ENCODE data around the gene STRIP2.
"Not testable (repeated sequence)": the region's sequence is repeated elsewhere in the genome, so short reads cannot be mapped to it uniquely, and the experiment has no call there.

STRIP2 gene

DNA sequence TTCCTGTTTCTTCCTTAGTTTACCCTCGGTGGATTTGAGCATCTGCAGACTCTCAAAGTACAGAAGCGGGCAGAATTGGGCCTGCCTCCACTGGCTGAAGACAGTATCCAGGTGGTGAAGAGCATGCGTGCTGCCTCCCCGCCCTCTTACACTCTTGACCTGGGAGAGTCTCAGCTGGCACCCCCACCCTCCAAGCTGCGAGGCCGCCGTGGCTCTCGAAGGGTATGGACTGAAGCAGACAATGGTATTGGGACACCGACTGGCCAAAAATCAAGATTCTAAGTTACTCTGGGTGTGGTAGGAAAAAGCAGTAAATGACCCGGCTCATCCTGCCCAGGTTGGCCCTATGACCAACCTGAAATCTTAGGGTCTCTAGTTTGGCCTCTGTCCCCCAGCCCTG is 22.2 kb downstream of the STRIP2 start:
- DNase-seq = no peak

DNA sequence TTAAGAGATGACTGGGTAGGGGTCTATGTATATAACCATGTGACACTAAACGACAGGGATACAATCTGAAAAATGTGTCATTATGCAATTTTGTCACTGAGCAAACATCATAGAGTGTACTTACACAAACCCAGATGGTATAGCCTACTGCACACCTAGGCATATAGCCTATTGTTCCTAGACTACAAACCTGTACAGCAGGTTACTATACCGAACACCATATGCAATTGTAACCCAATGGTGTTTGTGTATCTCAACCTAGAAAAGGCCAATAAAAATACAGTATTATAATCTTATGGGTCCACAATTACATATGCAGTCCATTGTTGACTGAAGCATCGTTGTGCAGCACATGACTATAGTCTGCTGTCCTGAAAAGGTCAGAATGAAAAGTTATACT is 22.9 kb downstream of the STRIP2 start:
- peak; percentile 8 for DNase-seq

DNA sequence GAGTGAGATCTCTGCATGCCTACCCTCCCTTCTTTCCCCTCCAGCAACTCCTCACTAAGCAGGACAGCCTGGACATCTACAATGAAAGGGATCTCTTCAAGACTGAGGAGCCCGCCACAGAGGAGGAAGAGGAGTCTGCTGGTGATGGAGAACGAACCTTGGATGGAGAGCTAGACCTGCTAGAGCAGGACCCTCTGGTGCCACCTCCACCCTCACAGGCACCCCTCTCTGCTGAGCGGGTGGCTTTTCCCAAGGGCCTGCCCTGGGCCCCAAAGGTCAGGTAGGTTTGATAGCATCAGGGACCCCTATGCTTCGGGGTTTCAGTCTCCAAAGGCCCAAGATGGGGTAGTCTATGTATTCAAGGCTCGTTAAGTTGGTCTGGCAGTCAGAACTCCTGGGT is 23.9 kb downstream of the STRIP2 start:
- DNase-seq = no peak

DNA sequence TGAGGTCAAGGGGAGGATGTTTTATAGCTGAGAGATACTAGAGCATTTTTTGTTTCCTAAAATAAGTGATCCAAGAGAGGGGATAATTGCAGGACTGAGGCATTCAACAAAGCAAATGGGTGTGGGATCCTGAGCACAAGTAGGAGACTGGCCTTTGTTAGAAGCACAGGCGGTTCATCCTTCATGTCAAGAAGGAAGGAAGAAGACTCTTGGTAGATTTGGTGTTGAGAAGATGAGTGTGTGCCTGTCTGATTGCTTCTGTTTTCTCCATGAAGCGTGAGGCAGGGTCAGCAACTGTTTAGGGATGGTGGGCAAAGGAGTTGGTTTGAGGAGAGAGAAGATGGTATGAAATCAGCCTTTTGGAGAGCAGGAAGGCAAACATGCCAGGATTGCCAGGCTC is 27.6 kb downstream of the STRIP2 start:
- DNase-seq = no peak

DNA sequence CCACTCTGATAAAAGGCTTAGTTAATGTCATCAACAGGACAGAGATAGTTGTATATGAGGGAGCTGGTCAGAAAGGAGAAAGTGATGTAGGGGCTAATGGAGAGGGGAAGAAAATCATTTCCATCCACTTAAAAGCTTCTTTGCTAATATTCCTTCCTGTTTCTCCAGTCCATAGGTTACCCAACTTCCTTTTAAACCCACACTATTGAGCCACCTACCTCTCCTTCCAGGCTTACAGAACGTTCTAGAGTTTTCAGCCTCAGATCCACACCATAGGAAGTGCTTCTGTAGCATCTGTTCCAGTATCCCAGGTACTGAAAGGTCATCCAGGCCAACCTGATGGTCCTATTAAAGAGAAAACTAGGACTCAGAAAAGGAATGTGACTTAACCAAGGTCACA is 28.2 kb downstream of the STRIP2 start:
- no peak for DNase-seq

DNA sequence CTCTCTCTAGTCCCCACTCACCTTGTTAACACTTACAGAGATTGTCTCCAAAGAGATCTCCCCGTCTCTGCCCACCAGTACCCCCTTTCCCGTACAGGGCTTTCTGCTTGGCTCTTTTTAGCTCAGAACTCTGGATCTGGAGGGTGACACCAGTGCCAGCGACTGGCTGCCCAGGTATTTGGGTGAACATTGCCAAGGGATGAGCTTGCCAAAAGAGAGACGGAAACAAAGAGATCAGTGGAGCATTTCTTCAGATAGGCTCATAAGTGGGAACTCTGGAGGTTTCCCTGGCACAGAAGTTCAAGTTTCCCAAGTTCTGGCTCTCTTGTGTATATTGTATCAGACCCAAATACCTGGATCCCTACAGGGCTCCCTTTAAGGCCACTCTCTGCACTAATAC is 30.0 kb downstream of the STRIP2 start:
- DNase-seq = no peak

DNA sequence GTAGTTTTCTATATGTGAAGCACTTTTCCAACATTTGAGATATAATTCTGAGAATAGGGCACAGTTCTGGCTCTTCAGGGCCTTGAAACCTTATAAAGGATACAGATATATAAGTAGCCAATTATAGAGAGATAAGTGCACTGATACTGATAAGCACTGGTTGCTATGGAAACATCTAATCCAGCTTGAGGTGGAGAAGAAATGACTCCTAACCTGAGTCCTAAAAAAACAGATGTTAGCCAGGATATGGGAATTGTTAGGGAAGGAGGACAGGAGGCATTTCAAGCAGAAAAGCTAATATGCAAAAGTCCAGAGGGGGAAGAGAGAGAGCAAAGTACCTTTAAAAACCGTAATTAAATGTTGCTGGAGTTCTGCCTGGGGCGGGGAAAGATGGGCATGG is 30.8 kb downstream of the STRIP2 start:
- no peak for DNase-seq

DNA sequence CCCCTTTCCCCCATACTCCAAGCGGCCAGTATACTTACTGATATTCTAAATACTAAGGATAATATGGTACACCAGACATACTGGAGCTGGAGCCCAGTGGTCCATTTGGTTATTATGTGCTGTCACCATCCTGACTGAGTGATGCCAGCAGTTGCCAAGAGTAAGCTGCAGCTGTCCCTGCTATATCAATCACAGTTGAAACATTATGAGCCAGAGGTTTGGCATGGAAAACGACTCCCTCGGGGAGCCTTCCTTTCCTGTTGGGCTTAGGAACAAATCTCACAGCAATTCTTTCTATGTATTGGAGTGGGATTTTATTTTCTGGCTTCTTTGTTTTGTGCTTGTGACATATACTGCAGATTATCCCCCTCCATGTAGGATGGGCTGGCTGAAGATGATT is 32.6 kb downstream of the STRIP2 start:
- no peak for DNase-seq

DNA sequence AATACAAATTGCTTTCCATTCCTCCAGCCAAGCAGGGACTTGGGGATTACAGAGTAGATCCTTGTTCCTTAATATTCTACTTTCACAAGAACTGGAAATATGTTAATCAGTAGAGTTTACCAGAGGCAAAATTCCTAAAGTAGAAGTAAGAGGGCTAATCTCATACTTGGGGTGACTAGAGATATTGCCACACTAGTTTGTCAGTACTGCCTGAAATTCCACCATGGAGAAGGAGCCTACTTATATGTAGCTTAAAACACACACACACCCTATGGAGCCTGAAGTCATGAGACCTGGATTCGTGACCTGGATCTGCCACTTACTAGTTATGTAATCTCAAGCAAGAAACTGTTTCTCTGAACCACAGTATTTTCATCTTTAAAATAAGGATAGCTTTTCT is 33.9 kb downstream of the STRIP2 start:
- no peak for DNase-seq

DNA sequence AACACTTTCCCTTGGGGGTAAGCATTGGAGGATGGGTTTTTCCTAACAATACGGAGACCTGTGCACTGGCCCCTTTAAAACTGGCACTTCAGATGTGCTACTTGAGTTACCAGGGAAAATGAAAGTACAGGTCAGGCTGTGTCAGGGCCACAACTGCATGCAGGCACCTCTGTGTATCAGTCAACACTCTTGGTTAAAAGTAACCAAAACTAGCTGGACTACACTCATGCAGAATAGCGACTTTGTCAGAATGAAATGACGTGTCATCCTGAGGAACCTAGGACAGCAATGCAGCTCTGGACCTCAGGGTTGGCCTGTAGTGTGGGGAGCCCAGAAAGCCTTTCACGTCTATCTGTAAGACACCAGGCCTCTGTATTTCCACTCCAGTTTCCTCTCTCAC is 34.3 kb downstream of the STRIP2 start:
- DNase-seq = no peak

DNA sequence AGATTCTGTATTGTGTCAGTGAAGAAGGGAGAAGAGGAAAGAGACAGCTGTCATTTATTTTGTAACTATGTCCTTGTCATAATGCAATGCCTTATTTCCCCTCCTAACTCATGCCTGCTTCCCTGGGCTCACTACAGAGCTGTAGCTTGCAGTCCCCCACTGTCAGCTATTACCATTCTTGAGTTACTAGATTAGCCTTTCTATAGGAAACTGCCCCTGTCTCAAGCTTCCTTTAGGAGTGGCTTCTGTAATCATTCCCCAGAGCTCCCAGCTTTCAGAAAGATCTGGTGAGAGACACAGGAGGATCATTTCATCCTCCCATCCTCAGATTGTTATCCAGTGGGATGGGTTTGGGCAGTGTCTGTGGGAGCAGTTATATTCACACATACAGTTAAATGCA is 35.7 kb downstream of the STRIP2 start:
- DNase-seq = no peak

DNA sequence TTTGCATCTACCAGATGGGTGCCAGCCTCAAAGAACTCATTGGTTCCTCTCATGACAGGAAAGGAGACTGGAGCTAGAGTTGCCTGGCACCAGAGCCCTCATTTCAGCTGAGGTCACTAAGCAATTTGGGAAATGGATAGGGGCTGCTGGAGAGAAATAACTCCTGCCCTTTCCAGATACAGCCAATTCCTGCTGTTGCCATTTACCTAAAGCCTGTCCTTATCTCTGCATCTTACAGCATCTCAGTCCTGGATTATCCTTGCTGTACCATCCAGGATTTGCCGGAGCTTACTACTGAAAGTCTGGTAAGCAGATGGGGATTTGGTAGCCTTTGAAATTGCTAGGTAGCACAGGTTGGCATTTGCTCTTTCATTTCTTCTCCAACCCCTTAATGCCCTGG is 36.2 kb downstream of the STRIP2 start:
- DNase-seq = no peak

DNA sequence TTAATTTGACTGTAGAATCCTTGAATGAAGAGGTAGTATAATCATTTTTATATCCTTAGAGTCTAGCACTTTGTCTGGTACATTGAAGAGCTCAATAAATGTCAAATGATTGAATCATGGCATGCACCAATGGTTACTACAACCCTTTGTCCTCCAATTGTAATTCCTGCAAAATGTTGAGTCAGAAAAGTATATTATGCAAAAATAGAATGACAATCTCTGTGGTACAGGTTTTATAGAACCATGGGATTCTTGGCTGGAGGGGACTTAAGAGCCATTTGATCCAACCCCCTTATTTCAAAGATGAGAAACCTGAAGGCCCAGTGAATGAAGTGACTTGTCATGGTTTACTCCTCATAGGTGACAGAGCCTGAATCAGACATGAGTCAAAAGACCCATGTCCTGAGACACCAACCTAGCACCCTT is 37.2 kb downstream of the STRIP2 start:
- DNase-seq = no peak

DNA sequence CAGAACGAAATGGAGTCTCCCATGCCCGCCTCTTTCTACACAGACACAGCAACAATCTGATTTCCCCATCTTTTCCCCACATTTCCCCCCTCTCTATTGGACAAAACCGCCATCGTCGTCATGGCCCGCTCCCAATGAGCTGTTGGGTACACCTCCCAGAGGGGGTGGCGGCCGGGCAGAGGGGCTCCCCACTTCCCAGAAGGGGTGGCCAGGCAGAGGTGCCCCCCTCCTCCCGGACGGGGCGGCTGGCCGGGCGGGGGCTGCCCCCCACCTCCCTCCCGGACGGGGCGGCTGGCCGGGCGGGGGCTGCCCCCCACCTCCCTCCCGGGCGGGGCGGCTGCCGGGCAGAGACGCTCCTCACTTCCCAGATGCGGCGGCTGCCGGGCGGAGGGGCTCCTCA is 41.7 kb downstream of the STRIP2 start:
- DNase-seq = not testable (repeated sequence)

DNA sequence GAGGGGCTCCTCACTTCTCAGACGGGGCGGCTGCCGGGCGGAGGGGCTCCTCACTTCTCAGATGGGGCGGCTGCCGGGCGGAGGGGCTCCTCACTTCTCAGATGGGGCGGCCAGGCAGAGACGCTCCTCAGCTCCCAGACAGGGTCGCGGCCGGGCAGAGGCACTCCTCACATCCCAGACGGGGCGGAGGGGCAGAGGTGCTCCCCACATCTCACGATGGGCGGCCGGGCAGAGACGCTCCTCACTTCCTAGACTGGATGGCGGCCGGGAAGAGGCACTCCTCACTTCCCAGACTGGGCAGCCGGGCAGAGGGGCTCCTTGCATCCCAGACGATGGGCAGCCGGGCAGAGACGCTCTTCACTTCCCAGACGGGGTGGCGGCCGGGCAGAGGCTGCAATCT is 42.2 kb downstream of the STRIP2 start:
- not testable (repeated sequence) for DNase-seq

DNA sequence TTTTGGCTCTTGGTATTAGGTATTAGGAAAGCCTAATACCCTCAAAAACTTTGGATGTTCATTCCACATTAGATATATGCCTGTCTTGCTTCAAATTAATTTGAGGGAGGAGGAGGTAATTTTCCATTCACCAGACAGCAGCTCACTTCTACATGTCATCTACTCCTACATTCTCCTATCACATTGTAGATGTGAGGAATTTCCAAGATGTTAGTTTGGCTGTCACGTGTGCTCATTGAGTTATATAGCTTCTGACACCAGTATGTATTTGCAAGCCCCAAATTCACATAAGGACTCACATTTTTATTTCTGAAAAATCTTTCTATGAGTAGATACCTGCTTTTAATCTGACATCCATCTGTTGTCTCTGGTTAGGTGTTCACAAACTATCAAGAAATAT is 45.6 kb downstream of the STRIP2 start:
- DNase-seq = no peak

DNA sequence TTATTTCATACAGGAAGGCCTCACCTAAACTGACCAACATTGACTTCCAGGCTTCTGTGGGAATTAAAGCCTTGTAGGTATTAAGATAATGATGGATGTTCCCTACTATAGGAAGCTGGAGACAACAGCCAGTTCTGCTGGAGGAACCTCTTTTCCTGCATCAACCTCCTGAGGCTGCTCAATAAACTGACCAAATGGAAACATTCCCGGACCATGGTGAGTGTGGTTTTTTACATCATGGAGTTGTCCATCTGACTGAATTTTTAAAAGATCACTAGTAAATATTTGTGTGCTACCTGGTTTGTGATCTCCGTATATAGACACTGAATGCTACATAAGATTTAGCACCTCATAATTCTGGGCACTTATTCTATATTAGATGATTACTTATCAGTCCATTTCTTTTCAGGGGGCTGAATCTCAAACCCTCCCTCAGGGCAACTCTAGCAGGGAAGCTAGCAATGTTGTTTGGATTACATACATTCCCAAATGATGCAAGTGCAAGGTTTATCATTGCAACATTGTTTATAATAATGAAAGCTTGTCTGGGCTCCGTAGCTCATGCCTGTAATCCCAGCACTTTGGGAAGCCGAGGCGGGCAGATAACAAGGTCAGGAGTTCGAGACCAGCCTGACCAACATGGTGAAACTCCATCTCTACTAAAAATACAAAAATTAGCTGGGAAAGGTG is 46.6 kb downstream of the STRIP2 start:
- DNase-seq = no peak

DNA sequence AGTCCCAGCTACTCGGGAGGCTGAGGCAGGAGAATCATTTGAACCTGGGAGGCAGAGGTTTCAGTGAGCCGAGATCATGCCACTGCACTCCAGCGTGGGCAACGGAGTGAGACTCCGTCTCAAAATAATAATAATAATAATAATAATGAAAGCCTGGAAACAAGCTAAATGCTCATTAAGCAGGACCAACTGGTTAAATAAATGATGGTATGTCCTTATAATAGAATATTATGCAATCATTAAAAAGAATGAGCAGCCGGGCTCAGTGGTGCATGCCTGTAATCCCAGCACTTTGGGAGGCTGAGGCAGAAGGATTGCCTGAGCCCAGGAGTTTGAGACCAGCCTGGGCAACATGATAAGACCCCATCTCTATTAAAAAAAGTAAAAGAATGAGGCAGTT is 47.1 kb downstream of the STRIP2 start:
- not testable (repeated sequence) for DNase-seq

DNA sequence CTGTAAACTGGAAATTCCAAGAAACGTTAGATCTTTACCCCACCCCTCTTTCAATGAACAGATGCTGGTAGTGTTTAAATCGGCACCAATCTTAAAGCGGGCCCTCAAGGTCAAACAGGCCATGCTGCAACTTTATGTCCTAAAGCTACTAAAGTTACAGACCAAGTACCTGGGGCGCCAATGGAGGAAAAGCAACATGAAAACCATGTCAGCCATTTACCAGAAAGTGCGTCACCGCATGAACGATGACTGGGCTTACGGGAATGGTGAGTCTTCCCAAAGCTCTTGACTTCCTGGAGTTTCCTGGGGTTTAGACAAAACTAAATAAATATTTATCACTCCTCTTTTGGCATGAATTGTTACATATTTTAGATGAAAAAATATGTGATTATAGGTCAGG is 48.5 kb downstream of the STRIP2 start:
- no peak for DNase-seq

DNA sequence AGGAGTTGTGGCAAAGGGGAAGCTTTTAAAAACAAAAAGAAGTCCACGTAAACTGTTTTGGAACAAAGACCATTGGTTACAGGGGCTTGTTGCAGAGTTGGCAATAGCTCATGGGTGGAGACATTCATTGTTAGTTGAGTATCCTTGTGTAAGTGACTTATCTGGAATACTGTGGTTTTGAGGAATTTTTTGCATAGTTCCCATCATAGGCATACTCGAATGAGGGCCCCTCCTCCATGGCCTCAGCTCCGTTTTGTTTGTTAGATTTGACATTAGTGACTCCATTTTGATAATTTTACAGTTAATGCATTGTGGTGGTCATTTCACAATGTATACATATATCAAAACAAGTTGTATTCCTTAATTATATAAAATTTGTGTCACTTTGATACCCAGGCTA is 55.3 kb downstream of the STRIP2 start:
- no peak for DNase-seq

DNA sequence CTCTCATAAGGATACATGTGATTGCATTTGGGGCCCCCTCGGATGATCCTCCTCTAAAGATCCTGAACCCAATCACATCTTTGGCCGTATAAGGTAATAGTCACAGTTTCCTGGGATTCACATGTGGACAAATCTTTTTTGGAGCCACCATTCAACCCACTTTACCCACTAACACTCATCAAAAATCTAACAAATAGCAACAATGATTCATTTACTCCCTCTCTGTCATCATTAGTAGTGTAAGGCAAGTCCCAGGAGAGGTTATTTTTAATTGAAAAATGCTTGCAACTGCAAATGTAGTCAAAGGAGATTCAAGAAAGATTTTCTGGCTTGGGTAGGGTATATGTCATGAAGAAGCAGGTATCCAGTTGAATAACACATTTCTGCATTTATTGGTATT is 58.2 kb downstream of the STRIP2 start:
- no peak for DNase-seq

DNA sequence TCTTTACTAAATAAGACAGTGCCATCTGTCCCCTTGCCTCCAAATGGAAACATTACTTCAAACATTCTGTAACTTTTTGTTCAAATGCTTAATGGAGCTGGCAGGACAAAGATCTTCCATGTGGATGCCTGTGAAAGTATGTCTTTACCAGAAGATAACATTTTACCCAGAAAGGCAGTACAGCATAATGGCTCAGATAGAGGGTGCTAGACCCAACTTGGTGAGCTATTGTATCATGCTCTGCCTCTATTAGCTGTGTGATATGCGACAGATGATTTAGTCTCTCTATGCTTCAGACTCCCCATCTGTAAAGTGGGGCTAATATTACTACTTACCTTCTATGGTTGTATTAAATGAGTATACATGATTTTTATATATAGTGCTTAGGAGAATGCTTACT is 59.3 kb downstream of the STRIP2 start:
- DNase-seq = no peak

DNA sequence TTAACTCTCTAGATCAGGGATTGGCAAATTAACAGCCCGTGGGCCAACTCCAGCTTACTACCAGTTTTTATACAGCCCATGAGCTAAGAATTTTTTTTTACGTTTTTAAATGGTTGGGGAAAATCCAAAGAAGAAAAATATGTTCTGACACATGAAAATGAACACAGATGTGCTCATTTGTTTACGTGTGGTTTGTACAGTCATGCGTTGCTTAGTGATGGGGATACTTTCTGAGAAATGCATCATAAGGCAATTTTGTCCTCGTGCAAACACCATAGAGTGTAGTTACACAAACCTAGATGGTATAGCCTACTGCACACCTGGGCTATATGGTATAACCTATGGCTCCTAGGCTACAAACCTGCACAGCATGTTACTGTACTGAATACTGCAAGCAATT is 59.8 kb downstream of the STRIP2 start:
- DNase-seq = no peak

DNA sequence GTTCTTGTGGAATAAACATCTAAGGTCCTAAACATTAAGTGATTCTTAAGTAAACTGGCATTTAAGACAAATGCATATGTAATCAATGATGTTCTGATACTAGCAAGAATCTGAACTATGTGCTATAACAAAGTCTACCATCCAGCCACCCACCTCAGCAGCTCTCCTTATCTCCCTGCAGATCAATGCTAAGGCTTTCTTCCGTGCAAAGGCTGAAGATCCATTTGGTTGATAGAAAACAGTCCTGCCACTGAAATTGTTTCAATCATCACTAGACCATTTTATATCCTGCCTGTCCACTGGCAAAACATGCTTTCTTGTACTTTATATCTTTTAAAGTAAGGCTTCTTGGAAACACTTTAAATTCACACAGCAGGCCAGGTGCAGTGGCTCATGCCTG is 61.8 kb downstream of the STRIP2 start:
- no peak for DNase-seq

DNA sequence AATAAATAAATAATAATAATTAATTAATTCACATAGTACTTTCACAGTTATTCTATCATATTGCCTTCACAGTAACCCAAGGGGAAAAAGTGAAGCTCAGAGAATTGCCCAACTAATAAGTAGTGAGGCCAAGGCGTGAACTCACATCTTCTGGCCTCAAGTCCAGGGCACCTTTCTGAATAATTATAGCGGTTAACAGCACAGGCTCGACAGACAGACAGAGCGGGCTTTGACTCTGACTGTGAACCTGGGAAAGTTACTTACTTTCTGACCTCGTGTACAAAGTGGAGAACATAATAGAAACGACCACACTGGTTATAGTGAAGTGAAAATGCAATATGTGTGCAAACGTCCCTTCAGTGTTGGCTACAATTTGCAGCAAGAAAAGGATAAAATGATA is 62.4 kb downstream of the STRIP2 start:
- DNase-seq = no peak

DNA sequence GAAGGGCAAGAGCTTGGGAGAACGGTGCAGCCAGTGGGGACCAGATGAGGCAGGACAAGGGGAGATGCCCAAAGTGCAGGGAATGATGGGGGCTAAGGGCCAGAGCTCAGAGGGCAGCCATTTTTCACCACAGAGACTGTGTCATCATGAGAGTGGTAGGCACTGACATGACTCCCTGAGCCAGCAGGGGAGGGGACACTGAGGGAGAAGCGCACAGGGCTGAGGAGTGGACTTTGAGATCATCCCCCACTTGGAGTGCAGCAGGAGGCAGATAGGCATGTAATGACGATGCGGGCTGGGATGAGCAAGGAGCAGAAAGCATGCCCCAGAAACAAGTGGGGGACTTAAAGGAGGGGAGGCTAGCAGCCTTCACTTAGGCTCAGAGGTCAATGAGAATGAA is 62.9 kb downstream of the STRIP2 start:
- no peak for DNase-seq
